Liver (tissue), 9 donors: ENCODE measurements around the gene MT1E. TPM values are rescaled to one million over a fixed set of nuclear protein-coding genes. Genes with fewer than 3 reads are reported as not detected.
A peak's percentile ranks its signal among the peaks of the same experiment; 100 is the strongest.

Experiments used
- DNase-seq: peaks from one replicate; pipeline ENCODE4 v3.0.0-alpha.2; 2017; ENCODE audit warnings: low spot score
- H3K27ac ChIP-seq, 2 donors: one replicate each; pipeline ENCODE4 v1.7.0; 2013; ENCODE audit warnings: inconsistent platforms in 2 of 2, low read length in 2 of 2, control low read depth in 1 of 2, low read depth in 1 of 2, mild to moderate bottlenecking in 1 of 2
- H3K27me3 ChIP-seq, 4 donors: one replicate each; pipeline versions ENCODE4 v1.6.1 to v1.7.0; 2013; ENCODE audit warnings: low read length in 3 of 4, inconsistent platforms in 1 of 4, mild to moderate bottlenecking in 1 of 4, moderate library complexity in 1 of 4; ENCODE audit not compliant: control insufficient read depth in 4 of 4, insufficient read depth in 4 of 4
- H3K36me3 ChIP-seq, 4 donors: one replicate each; pipeline versions ENCODE4 v1.6.1 to v1.7.0; 2013; ENCODE audit warnings: low read length in 3 of 4, mild to moderate bottlenecking in 3 of 4, low read depth in 1 of 4, moderate library complexity in 1 of 4; ENCODE audit not compliant: control insufficient read depth in 4 of 4, insufficient read depth in 3 of 4
- H3K4me1 ChIP-seq, 4 donors: one replicate each; pipeline versions ENCODE4 v1.6.1 to v1.7.0; 2013; ENCODE audit warnings: low read length in 3 of 4, mild to moderate bottlenecking in 3 of 4, moderate library complexity in 1 of 4; ENCODE audit not compliant: control insufficient read depth in 4 of 4, insufficient read depth in 4 of 4
- H3K4me3 ChIP-seq, 3 donors: one replicate each; pipeline versions ENCODE4 v1.6.1 to v1.7.0; 2013; ENCODE audit warnings: low read length in 3 of 3, control low read depth in 1 of 3, low read depth in 1 of 3, mild to moderate bottlenecking in 1 of 3
- H3K9ac ChIP-seq, 2 donors: one replicate each; pipeline ENCODE4 v1.7.0; 2013; ENCODE audit warnings: low read length in 2 of 2, mild to moderate bottlenecking in 2 of 2, moderate library complexity in 2 of 2, control low read depth in 1 of 2, low read depth in 1 of 2
- H3K9me3 ChIP-seq, 4 donors: one replicate each; pipeline versions ENCODE4 v1.6.1 to v1.7.0; 2013; ENCODE audit warnings: low read length in 3 of 4; ENCODE audit not compliant: control insufficient read depth in 4 of 4
- ATF3 ChIP-seq: IDR thresholded peaks from 2 replicates; pipeline ENCODE4 v1.6.1; 2016; ENCODE audit warnings: antibody characterized with exemption
- EGR1 ChIP-seq, 2 donors: IDR thresholded peaks; 2 replicates each; pipeline ENCODE4 v1.6.1; 2016 to 2018; ENCODE audit warnings: antibody characterized with exemption in 2 of 2, low read depth in 2 of 2
- FOXA1 ChIP-seq: IDR thresholded peaks from 2 replicates; pipeline ENCODE4 v1.6.1; 2016; ENCODE audit warnings: antibody characterized with exemption
- FOXA2 ChIP-seq: IDR thresholded peaks from 2 replicates; pipeline ENCODE4 v1.6.1; 2016; ENCODE audit warnings: antibody characterized with exemption
- GABPA ChIP-seq, 2 donors: IDR thresholded peaks in 1 of 2; conservative IDR thresholded peaks in 1 of 2; 2 replicates each; pipeline ENCODE4 v1.6.1; 2016; ENCODE audit warnings: antibody characterized with exemption in 2 of 2, mild to moderate bottlenecking in 1 of 2, moderate library complexity in 1 of 2
- HNF4A ChIP-seq, 2 donors: conservative IDR thresholded peaks; 2 replicates each; pipeline ENCODE4 v1.6.1; 2016; ENCODE audit warnings: antibody characterized with exemption in 2 of 2, mild to moderate bottlenecking in 2 of 2
- HNF4G ChIP-seq: IDR thresholded peaks from 2 replicates; pipeline ENCODE4 v1.6.1; 2016; ENCODE audit warnings: antibody characterized with exemption
- JUND ChIP-seq, 2 donors: IDR thresholded peaks; 2 replicates each; pipeline ENCODE4 v1.6.1; 2016; ENCODE audit warnings: antibody characterized with exemption in 2 of 2
- MAX ChIP-seq: IDR thresholded peaks from 2 replicates; pipeline ENCODE4 v1.6.1; 2016; ENCODE audit warnings: antibody characterized with exemption
- NR2F2 ChIP-seq: IDR thresholded peaks from 2 replicates; pipeline ENCODE4 v1.6.1; 2016; ENCODE audit warnings: antibody characterized with exemption
- RAD21 ChIP-seq, 2 donors: IDR thresholded peaks; 2 replicates each; pipeline ENCODE4 v1.6.1; 2016; ENCODE audit warnings: antibody characterized with exemption in 2 of 2, mild to moderate bottlenecking in 2 of 2
- REST ChIP-seq: IDR thresholded peaks from 2 replicates; pipeline ENCODE4 v1.6.1; 2016; ENCODE audit warnings: antibody characterized with exemption, mild to moderate bottlenecking
- RXRA ChIP-seq, 2 donors: IDR thresholded peaks; 2 replicates each; pipeline ENCODE4 v1.6.1; 2017 to 2018; ENCODE audit warnings: antibody characterized with exemption in 2 of 2, mild to moderate bottlenecking in 1 of 2
- SP1 ChIP-seq: IDR thresholded peaks from 2 replicates; pipeline ENCODE4 v1.6.1; 2018; ENCODE audit warnings: antibody characterized with exemption, mild to moderate bottlenecking
- TAF1 ChIP-seq: conservative IDR thresholded peaks from 2 replicates; pipeline ENCODE4 v1.6.1; 2016; ENCODE audit warnings: antibody characterized with exemption, mild to moderate bottlenecking
- YY1 ChIP-seq: IDR thresholded peaks from 2 replicates; pipeline ENCODE4 v1.6.1; 2016; ENCODE audit warnings: antibody characterized with exemption, mild to moderate bottlenecking
- ZBTB33 ChIP-seq: IDR thresholded peaks from 2 replicates; pipeline ENCODE4 v1.6.1; 2016; ENCODE audit warnings: antibody characterized with exemption
- WGBS: extraction: QIAGEN DNeasy Blood & Tissue Kit; methylation state at CpG from one replicate; pipeline ENCODE4 v1.1.7; 2013; 5-methylcytosine and 5-hydroxymethylcytosine counted together
- polyA plus RNA-seq, 2 donors: library from polyadenylated mRNA; stranded (reverse) in 1 of 2; unstranded in 1 of 2; fragments of 200-250 nt in 1 of 2; fragments of >200 nt in 1 of 2; fragmentation: Nextera tagmentation in 1 of 2; extraction: Ambion mirVana in 1 of 2; gene quantifications; one replicate each; pipeline versions ENCODE4 v1.2.1 to v1.2.3, GENCODE V29; 2013 to 2015
- total RNA-seq, 2 donors: library from RNA; depleted of rRNA; stranded (reverse); fragments of >200 nt; gene quantifications; one replicate each; pipeline ENCODE4 v1.2.3, GENCODE V29; 2014
- TF ChIP-seq, protein P1 (sequence below): fragments of 150-350 bp; IDR thresholded peaks from 2 replicates; pipeline ENCODE4 v1.5.1; 2017; ENCODE audit warnings: improper control_type of control experiment, low read depth, low read length; ENCODE audit not compliant: missing input control
- donor health status: healthy.
- donor health status: healthy.
- donor health status: healthy.
- donor health status: healthy.
- donor health status: healthy.

MT1E gene
- total and polyA plus RNA-seq, 4 donors = 206 to 1,831 (median 808) TPM

GRCh38 chr16:56628486-56629350 is 3.1 kb downstream of the MT1E start (continued):
- TF ChIP-seq ZBTB33 (no peak), ATF3 (no peak), JUND (IDR thresholded peaks at IDR 0.05) (no peak)

DNA sequence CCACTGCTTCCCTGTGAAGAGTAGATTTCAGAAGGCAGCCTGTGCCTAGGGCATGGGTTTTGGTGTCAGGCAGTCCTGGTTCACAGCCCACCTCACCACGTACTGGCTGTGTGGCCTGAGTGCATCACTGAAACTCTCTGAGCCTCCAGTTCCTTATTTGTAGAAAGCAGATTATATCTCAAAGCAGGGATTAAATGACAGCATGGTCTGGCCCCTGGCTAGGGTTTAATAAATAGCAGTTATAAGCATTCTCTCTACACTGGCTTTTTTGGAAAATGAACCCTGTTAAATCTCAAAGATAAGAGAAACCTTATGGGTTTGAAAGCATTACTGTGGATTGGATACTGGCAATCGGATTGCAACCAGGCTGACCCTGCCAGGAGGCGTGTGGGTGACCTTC is 4.0 kb downstream of the MT1E start:
- no peak for TF ChIP-seq JUND (IDR thresholded peaks at IDR 0.05)
- no peak for TF ChIP-seq SP1
- TF ChIP-seq ZBTB33 = no peak
- TF ChIP-seq FOXA2 = no peak
- TF ChIP-seq NR2F2 = no peak
- no peak for TF ChIP-seq REST
- no peak for TF ChIP-seq MAX
- TF ChIP-seq YY1 = no peak
- TF ChIP-seq RXRA (IDR thresholded peaks at IDR 0.05) = no peak
- no peak for TF ChIP-seq TAF1
- no peak for TF ChIP-seq HNF4G
- TF ChIP-seq HNF4A (conservative IDR thresholded peaks at IDR 0.05) = no peak
- no peak for TF ChIP-seq RAD21 (IDR thresholded peaks at IDR 0.05)
- no peak for TF ChIP-seq GABPA (IDR thresholded peaks at IDR 0.05 in 1 of 2, conservative IDR thresholded peaks at IDR 0.05 in 1 of 2)
- TF ChIP-seq FOXA1 = no peak
- TF ChIP-seq, protein P1, sequence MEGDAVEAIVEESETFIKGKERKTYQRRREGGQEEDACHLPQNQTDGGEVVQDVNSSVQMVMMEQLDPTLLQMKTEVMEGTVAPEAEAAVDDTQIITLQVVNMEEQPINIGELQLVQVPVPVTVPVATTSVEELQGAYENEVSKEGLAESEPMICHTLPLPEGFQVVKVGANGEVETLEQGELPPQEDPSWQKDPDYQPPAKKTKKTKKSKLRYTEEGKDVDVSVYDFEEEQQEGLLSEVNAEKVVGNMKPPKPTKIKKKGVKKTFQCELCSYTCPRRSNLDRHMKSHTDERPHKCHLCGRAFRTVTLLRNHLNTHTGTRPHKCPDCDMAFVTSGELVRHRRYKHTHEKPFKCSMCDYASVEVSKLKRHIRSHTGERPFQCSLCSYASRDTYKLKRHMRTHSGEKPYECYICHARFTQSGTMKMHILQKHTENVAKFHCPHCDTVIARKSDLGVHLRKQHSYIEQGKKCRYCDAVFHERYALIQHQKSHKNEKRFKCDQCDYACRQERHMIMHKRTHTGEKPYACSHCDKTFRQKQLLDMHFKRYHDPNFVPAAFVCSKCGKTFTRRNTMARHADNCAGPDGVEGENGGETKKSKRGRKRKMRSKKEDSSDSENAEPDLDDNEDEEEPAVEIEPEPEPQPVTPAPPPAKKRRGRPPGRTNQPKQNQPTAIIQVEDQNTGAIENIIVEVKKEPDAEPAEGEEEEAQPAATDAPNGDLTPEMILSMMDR = no peak
- TF ChIP-seq EGR1 (IDR thresholded peaks at IDR 0.05; ENCODE audit: low read depth in 2 of 2) = no peak
- DNase-seq = no peak
- Histone ChIP-seq H3K9me3 (no peaks in the 10 kb centered on the region), H3K4me3 (no peak overlapping the region), H3K36me3 (peaks cover 0 to 3% (median 0%) of the 10 kb centered on the region in 4 donors), H3K9ac (no peak overlapping the region), H3K4me1 (peaks cover 0 to 24% (median 7%) of the 10 kb centered on the region in 4 donors), H3K27me3 (no peaks in the 10 kb centered on the region), H3K27ac (peak overlapping the region; percentile 52 to 83)
- 85% methylated on average over 3 of the region's 3 CpGs for WGBS
